Glutamatergic neuron (in vitro differentiated cells): ENCODE results near the gene NOP16. TPM values are rescaled to one million over a fixed set of nuclear protein-coding genes. Genes with fewer than 3 reads are reported as not detected.

Experiments
- DNase-seq: peaks from one replicate; pipeline ENCODE4 v3.0.0; 2022
- H3K27ac Mint-ChIP-seq: one replicate; pipeline ENCODE4 v1.8.0; 2020; ENCODE audit warnings: mild to moderate bottlenecking, mixed read lengths, inconsistent platforms; ENCODE audit not compliant: unreplicated experiment
- H3K27me3 Mint-ChIP-seq: one replicate; pipeline ENCODE4 v1.8.0; 2020; ENCODE audit warnings: mild to moderate bottlenecking, moderate library complexity, mixed read lengths, inconsistent platforms; ENCODE audit not compliant: unreplicated experiment
- H3K36me3 Mint-ChIP-seq: one replicate; pipeline ENCODE4 v1.8.0; 2020; ENCODE audit warnings: mild to moderate bottlenecking, mixed read lengths, inconsistent platforms; ENCODE audit not compliant: unreplicated experiment
- H3K4me1 Mint-ChIP-seq: one replicate; pipeline ENCODE4 v1.8.0; 2020; ENCODE audit warnings: mild to moderate bottlenecking, low read depth, mixed read lengths, inconsistent platforms; ENCODE audit not compliant: unreplicated experiment
- H3K4me3 Mint-ChIP-seq: one replicate; pipeline ENCODE4 v1.8.0; 2020; ENCODE audit warnings: mild to moderate bottlenecking, mixed read lengths, inconsistent platforms; ENCODE audit not compliant: unreplicated experiment
- H3K9me3 Mint-ChIP-seq: one replicate; pipeline ENCODE4 v1.8.0; 2020; ENCODE audit warnings: mild to moderate bottlenecking, moderate library complexity, mixed read lengths, inconsistent platforms; ENCODE audit not compliant: unreplicated experiment
- CTCF ChIP-seq: fragments of 200-600 bp; sonication (generic); IDR thresholded peaks from one replicate; pipeline ENCODE4 v1.5.0; 2021; ENCODE audit not compliant: partially characterized antibody, unreplicated experiment
- total RNA-seq: library from RNA; stranded (reverse); fragmentation: NEBNext Ultra II Directional; extraction: Animal tissue kit (Norgen Biotek cat#: 25700); gene quantifications from one replicate; pipeline ENCODE4 v1.2.1, GENCODE V29; 2021; ENCODE audit not compliant: unreplicated experiment

The NOP16 gene
- total RNA-seq, 1 donor from 2014 or later: 18.6 TPM

GRCh38 chr5:176426876-176427275 is 38.5 kb upstream of the NOP16 start:
- Mint-ChIP-seq H3K4me3 (no peak overlapping the region), H3K4me1 (no peaks in the 10 kb centered on the region), H3K27me3 (peaks cover 2% of the 10 kb centered on the region), H3K9me3 (peaks cover 6% of the 10 kb centered on the region), H3K27ac (no peak overlapping the region), H3K36me3 (peaks cover under 1% of the 10 kb centered on the region)
- no peak for TF ChIP-seq CTCF
- no peak for DNase-seq

GRCh38 chr5:176425791-176426190 is 37.4 kb upstream of the NOP16 start:
- Mint-ChIP-seq H3K9me3 (peaks cover 6% of the 10 kb centered on the region), H3K4me3 (no peak overlapping the region), H3K4me1 (no peaks in the 10 kb centered on the region), H3K36me3 (no peaks in the 10 kb centered on the region), H3K27ac (no peak overlapping the region), H3K27me3 (peaks cover 2% of the 10 kb centered on the region)
- TF ChIP-seq CTCF: no peak
- no peak for DNase-seq

GRCh38 chr5:176425138-176425537 is 36.7 kb upstream of the NOP16 start:
- no peak for TF ChIP-seq CTCF
- no peak overlapping the region for H3K27ac Mint-ChIP-seq
- DNase-seq: no peak
- peaks cover 2% of the 10 kb centered on the region for H3K27me3 Mint-ChIP-seq
- H3K9me3 Mint-ChIP-seq: peaks cover 7% of the 10 kb centered on the region
- H3K4me1 Mint-ChIP-seq: no peaks in the 10 kb centered on the region
- peaks cover 5% of the 10 kb centered on the region for H3K36me3 Mint-ChIP-seq
- no peak overlapping the region for H3K4me3 Mint-ChIP-seq

- peaks cover 2% of the 10 kb centered on the region for H3K27me3 Mint-ChIP-seq
- peaks cover 5% of the 10 kb centered on the region for H3K36me3 Mint-ChIP-seq
- no peak overlapping the region for H3K4me3 Mint-ChIP-seq
- TF ChIP-seq CTCF: no peak
- DNase-seq: no peak
- no peak overlapping the region for H3K27ac Mint-ChIP-seq
- peaks cover 8% of the 10 kb centered on the region for H3K9me3 Mint-ChIP-seq
- H3K4me1 Mint-ChIP-seq: no peaks in the 10 kb centered on the region
Observed at GRCh38 chr5:176424181-176424580, 35.8 kb upstream of the NOP16 start.

DNA sequence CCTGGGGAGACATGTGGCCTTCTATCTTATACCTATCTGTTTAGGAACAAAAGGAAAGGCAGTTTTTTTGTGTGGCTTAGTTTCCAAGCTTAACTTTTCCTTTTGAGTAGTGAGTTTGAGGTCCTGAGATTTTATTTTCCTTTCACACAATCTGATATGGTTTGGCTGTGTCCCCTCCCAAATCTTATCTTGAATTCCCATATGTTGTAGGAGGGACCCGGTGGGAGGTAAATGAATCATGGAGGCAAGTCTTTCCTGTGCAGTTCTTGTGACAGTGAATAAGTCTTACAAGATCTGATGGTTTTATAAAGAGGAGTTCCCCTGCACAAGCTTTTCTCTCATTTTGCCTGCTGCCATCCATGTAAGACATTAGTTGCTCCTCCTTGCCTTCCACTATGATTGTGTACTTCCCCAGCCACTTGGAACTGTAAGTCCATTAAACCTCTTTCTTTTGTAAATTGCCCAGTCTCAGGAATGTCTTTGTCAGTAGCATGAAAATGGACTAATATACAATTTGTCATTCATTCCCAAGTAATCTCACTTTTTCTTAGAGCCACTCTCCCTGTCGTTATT is 32.7 kb upstream of the NOP16 start:
- no peak for DNase-seq
- Mint-ChIP-seq H3K4me1 (peaks cover 6% of the 10 kb centered on the region), H3K27me3 (no peaks in the 10 kb centered on the region), H3K36me3 (peaks cover 5% of the 10 kb centered on the region), H3K4me3 (no peak overlapping the region), H3K27ac (no peak overlapping the region), H3K9me3 (peaks cover 10% of the 10 kb centered on the region)
- TF ChIP-seq CTCF: no peak
